Stimulated activated naive B cell treated with anti-CD40 and anti-IgM and Interleukin-4, amounts not matched to agents 10 μg/mL and 1 μg/mL and 100 μg/mL, for 72 hours (primary cell): ENCODE measurements around the gene MIEN1.
A peak's percentile ranks its signal among the peaks of the same experiment; 100 is the strongest.
"Not testable (repeated sequence)": the region's sequence is repeated elsewhere in the genome, so short reads cannot be mapped to it uniquely, and the experiment has no call there.

ENCODE experiments used
- ATAC-seq, 2 donors: fragments of 150-1000 bp; cut with Tn5 transposase; replicated peaks; 2 replicates each; pipeline ENCODE4 v1.10.0; 2021; ENCODE audit warnings: moderate library complexity in 1 of 2
- DNase-seq: peaks from one replicate; pipeline ENCODE4 v3.0.0; 2021
- H3K27ac Mint-ChIP-seq: one replicate; pipeline ENCODE4 v1.8.0; 2022; ENCODE audit warnings: mild to moderate bottlenecking, mixed read lengths
- H3K27me3 Mint-ChIP-seq, 2 donors: one replicate each; pipeline ENCODE4 v1.8.0; 2022; ENCODE audit warnings: mixed read lengths in 2 of 2
- H3K36me3 Mint-ChIP-seq, 2 donors: one replicate each; pipeline ENCODE4 v1.8.0; 2022; ENCODE audit warnings: mixed read lengths in 2 of 2, mild to moderate bottlenecking in 1 of 2
- H3K4me1 Mint-ChIP-seq, 2 donors: one replicate each; pipeline ENCODE4 v1.8.0; 2022; ENCODE audit warnings: mixed read lengths in 2 of 2, mild to moderate bottlenecking in 1 of 2
- H3K4me3 Mint-ChIP-seq, 2 donors: one replicate each; pipeline ENCODE4 v1.8.0; 2022; ENCODE audit warnings: mild to moderate bottlenecking in 2 of 2, mixed read lengths in 2 of 2, moderate library complexity in 1 of 2
- H3K9me3 Mint-ChIP-seq, 2 donors: one replicate each; pipeline ENCODE4 v1.8.0; 2022; ENCODE audit warnings: mixed read lengths in 2 of 2, mild to moderate bottlenecking in 1 of 2

The MIEN1 gene

DNA sequence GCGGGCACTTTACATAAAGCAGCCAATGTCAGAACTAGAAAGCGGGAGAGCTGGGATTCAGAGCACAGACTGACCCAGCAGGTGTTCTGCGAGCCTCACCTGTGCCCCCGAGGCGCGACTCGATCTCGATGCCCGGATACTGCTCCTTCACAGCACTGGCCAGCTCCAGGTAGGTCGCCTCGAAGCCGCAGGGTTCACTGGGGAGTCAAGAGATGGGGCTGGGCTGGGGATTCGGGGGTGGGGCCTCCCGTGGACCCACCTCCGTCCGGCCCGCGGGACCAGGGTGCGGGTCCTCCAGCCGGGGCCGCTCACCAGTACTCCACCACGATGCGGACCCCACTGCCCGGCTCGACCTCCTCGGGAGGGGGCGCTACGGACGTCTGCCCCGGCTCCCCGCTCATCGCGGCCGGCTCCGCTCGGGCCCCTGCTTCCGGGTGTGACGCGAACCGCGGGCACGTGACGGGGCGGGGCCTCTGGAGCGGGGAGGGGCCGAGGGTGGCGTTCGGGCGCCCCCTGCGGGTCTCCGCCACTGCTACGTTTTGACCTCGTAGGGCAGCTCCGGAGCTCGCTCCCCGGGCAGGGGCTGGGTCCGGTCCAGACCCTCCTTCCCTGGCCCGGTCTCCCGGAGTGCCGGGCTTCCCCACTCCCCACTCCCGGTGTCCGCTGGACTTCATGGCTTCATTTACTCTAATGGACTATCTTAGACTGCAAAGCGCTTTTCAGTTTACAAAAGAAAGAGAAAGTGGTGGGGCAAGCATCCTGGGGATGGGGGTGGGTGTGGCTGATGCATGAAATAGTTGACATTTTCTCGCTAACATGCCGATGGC is at the start of gene MIEN1:
TSS of gene MIEN1 (minus strand) at position 438 of the 827 bp plus-strand sequence. CDS start at position 401, 37 bp downstream.
- peaks cover 26 to 46% of the 10 kb centered on the region in 2 donors for H3K4me1 Mint-ChIP-seq
- H3K27me3 Mint-ChIP-seq: no peaks in the 10 kb centered on the region
- H3K9me3 Mint-ChIP-seq: no peaks in the 10 kb centered on the region
- peak within 1 kb of the TSS; percentile 87 to 94 for H3K4me3 Mint-ChIP-seq
- H3K27ac Mint-ChIP-seq: peak within 1 kb of the TSS; percentile 89
- DNase-seq (peak; percentile 91), ATAC-seq (peak; percentile 93 to 97)
- peaks cover 30 to 36% of the 10 kb centered on the region in 2 donors for H3K36me3 Mint-ChIP-seq

DNA sequence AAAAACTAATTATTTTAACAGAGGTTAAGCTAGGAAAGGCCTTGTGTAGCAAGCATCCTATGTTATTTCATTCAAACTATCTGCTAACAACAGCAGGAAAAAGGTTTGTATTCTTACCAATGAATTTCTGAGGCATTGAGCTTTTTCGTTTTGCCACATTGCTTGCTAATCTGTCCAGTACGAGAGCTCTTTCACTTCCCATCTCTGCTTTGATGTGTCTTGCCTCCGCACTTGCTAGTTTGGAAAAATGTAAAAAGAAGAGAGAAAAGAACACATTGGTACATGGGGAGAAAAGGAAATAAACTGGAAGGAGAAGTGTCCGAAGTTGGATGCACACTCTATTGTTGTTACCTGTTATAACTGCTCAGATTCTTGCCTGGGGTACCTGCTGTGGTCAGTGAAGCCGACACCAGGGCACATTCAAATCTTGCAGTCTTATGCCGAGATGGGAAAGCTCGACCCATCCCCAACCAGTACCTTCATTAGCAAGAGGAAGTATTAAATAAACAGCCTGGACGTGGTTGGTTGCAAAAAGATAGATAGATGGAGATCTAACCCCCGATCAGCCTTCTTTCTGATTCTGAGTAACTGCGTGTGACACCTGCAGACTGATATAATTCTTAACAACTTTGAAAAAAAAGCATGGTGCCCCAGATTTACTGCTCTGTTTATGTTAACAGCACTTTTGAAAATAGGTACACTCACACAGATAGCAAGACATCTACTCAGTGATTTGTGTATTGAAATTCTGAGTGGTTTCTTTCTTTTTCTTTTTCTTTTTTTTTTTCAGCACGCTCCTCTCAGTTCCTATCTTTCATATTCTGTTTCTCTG is 47.4 kb upstream of the MIEN1 start:
- H3K27me3 Mint-ChIP-seq: no peaks in the 10 kb centered on the region
- H3K4me1 Mint-ChIP-seq: peaks cover 38 to 82% of the 10 kb centered on the region in 2 donors

GRCh38 chr17:39776252-39776651 is 45.9 kb upstream of the MIEN1 start:
- DNase-seq (no peak), ATAC-seq (no peak)
- peak overlapping the region; percentile 70 to 86 for H3K4me3 Mint-ChIP-seq
- peaks cover 36 to 82% of the 10 kb centered on the region in 2 donors for H3K4me1 Mint-ChIP-seq
- H3K9me3 Mint-ChIP-seq: peaks cover 0 to 3% of the 10 kb centered on the region in 2 donors
- no peaks in the 10 kb centered on the region for H3K27me3 Mint-ChIP-seq
- H3K36me3 Mint-ChIP-seq: peaks cover 49 to 65% of the 10 kb centered on the region in 2 donors
- peak overlapping the region; percentile 93 for H3K27ac Mint-ChIP-seq

More for the DNA sequence above, 47.4 kb upstream of the MIEN1 start:
- Mint-ChIP-seq H3K27ac (peak overlapping the region; percentile 38), H3K9me3 (no peaks in the 10 kb centered on the region), H3K4me3 (peak overlapping the region; percentile 80 to 86), H3K36me3 (peaks cover 45 to 65% of the 10 kb centered on the region in 2 donors)
- DNase-seq (no peak), ATAC-seq (peak; percentile 78 to 87)

DNA sequence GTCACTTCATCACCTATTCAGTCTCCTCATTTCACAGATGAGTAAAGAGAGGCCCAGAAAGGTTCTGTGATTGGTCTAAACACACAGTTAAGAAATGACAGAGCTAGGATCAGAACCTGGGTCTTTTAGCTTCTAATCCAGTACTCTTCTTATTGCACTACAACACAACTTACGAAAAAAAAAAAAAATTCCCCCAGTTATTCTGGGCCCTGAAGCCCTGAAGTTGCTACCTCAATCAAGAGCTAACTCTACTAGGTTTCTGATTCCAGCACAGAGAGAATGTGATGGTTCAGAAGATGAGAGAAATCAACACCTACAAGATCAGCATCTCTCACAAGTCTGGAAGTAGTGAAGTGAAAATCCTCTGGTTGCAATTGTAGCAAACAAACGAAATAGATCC is 44.7 kb upstream of the MIEN1 start:
- Mint-ChIP-seq H3K27ac (peak overlapping the region; percentile 93), H3K9me3 (peaks cover 0 to 3% of the 10 kb centered on the region in 2 donors), H3K4me3 (peak overlapping the region; percentile 44 to 86), H3K36me3 (peaks cover 49 to 69% of the 10 kb centered on the region in 2 donors), H3K27me3 (no peaks in the 10 kb centered on the region), H3K4me1 (peaks cover 44 to 85% of the 10 kb centered on the region in 2 donors)
- DNase-seq (no peak), ATAC-seq (peak; percentile 12 to 28)

DNA sequence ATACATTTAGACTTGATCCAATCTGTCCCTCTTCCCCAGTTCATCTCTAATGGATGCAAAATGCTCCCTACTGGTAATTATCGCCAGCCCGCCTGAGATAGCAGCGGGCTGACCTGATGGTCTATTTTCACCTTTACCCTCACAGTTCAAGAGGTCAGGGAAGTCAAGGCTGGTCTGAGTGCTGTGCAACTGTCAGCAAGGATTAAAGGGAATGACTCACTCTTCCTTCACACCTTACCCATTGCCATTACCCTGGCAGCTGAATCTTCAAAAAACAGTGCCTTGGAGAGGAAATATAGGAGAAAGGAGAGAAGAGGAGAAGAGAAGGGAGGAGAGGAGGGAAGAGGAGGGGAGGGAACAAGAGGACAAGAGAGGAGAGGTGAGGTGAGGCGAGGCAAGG is 43.7 kb upstream of the MIEN1 start:
- peaks cover 0 to 3% of the 10 kb centered on the region in 2 donors for H3K9me3 Mint-ChIP-seq
- H3K27me3 Mint-ChIP-seq: no peaks in the 10 kb centered on the region
- H3K4me3 Mint-ChIP-seq: peak overlapping the region; percentile 35 to 67
- H3K4me1 Mint-ChIP-seq: peaks cover 49 to 90% of the 10 kb centered on the region in 2 donors
- ATAC-seq (no peak), DNase-seq (no peak)
- H3K27ac Mint-ChIP-seq: peak overlapping the region; percentile 83
- peaks cover 51 to 72% of the 10 kb centered on the region in 2 donors for H3K36me3 Mint-ChIP-seq

- Mint-ChIP-seq H3K27ac (peak overlapping the region; percentile 91), H3K9me3 (peaks cover 0 to 3% of the 10 kb centered on the region in 2 donors), H3K36me3 (peaks cover 57 to 78% of the 10 kb centered on the region in 2 donors), H3K27me3 (no peaks in the 10 kb centered on the region), H3K4me1 (peaks cover 54 to 91% of the 10 kb centered on the region in 2 donors), H3K4me3 (peak overlapping the region; percentile 32 to 71)
- no peak for ATAC-seq
- no peak for DNase-seq
Observed at GRCh38 chr17:39772987-39773934, 42.9 kb upstream of the MIEN1 start.

- no peak for ATAC-seq
- Mint-ChIP-seq H3K4me3 (peak overlapping the region; percentile 42 to 71), H3K9me3 (peaks cover 0 to 3% of the 10 kb centered on the region in 2 donors), H3K27me3 (no peaks in the 10 kb centered on the region), H3K4me1 (peaks cover 56 to 93% of the 10 kb centered on the region in 2 donors), H3K36me3 (peaks cover 61 to 81% of the 10 kb centered on the region in 2 donors), H3K27ac (peak overlapping the region; percentile 95)
- no peak for DNase-seq
Observed at GRCh38 chr17:39772415-39772814, 42.1 kb upstream of the MIEN1 start.

GRCh38 chr17:39769974-39770587 is 39.7 kb upstream of the MIEN1 start:
- peak; percentile 68 for DNase-seq
- H3K4me3 Mint-ChIP-seq: peak overlapping the region; percentile 39 to 66
- H3K27me3 Mint-ChIP-seq: no peaks in the 10 kb centered on the region
- H3K27ac Mint-ChIP-seq: peak overlapping the region; percentile 95
- peak; percentile 91 to 92 for ATAC-seq
- peaks cover 0 to 3% of the 10 kb centered on the region in 2 donors for H3K9me3 Mint-ChIP-seq
- H3K36me3 Mint-ChIP-seq: peaks cover 75 to 88% of the 10 kb centered on the region in 2 donors
- H3K4me1 Mint-ChIP-seq: peaks cover 74 to 97% of the 10 kb centered on the region in 2 donors

DNA sequence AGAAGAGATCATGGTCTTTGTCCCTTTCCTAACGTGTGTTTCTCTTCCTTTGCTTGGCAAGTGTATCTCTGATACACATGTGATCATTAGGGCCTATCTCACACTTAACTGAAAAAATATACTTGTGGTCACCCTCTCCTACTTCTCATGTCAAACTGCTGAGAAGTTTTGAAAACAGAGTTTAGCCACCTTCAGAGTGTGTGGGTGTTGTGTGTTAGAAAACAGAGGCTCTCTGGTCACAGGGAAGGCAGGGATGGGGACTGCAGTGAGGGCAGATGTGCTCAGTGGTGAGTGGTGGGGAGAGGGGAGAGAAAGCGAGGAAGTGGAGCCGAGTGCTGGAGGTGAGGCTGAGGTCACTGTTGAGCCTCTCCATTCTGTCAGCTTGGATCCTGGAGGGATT is 36.8 kb upstream of the MIEN1 start:
- no peaks in the 10 kb centered on the region for H3K9me3 Mint-ChIP-seq
- H3K27ac Mint-ChIP-seq: peak overlapping the region; percentile 86
- DNase-seq (no peak), ATAC-seq (peak in 1 of 2 donors; percentile 5)
- H3K36me3 Mint-ChIP-seq: peaks cover 66 to 82% of the 10 kb centered on the region in 2 donors
- no peaks in the 10 kb centered on the region for H3K27me3 Mint-ChIP-seq
- H3K4me1 Mint-ChIP-seq: peaks cover 65 to 87% of the 10 kb centered on the region in 2 donors
- peak overlapping the region; percentile 39 to 42 for H3K4me3 Mint-ChIP-seq

- Mint-ChIP-seq H3K27ac (peak overlapping the region; percentile 86), H3K4me1 (peaks cover 54 to 83% of the 10 kb centered on the region in 2 donors), H3K9me3 (no peaks in the 10 kb centered on the region), H3K27me3 (no peaks in the 10 kb centered on the region), H3K36me3 (peaks cover 60 to 77% of the 10 kb centered on the region in 2 donors), H3K4me3 (no peak overlapping the region)
- ATAC-seq (no peak), DNase-seq (no peak)
Observed at GRCh38 chr17:39765766-39766165, 35.4 kb upstream of the MIEN1 start.

GRCh38 chr17:39765175-39765574 is 34.8 kb upstream of the MIEN1 start:
- Mint-ChIP-seq H3K27me3 (no peaks in the 10 kb centered on the region), H3K9me3 (no peaks in the 10 kb centered on the region), H3K4me3 (peak overlapping the region in 1 of 2 donors; percentile 5), H3K4me1 (peaks cover 52 to 80% of the 10 kb centered on the region in 2 donors), H3K27ac (peak overlapping the region; percentile 86), H3K36me3 (peaks cover 61 to 78% of the 10 kb centered on the region in 2 donors)
- no peak for DNase-seq
- ATAC-seq: no peak

DNA sequence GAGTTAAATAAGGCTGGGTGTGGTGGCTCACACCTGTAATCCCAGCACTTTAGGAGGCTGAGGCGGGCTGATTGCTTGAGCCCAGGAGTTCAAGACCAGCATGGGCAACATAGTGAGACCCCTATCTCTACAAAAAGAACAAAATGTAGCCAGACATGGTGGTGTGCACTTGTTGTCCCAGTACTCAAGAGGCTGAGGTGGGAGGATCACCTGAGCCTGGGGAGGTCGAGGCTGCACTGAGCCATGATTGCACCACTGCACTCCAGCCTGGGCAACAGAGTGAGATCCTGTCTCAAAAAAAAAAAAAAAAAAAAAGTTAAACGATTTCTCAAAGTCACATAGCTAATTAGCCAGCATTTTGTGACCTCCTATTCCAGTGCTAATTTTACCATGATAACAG is 33.8 kb upstream of the MIEN1 start:
- Mint-ChIP-seq H3K36me3 (peaks cover 63 to 78% of the 10 kb centered on the region in 2 donors), H3K4me1 (peaks cover 50 to 80% of the 10 kb centered on the region in 2 donors)
- not testable (repeated sequence) for H3K4me3 Mint-ChIP-seq, H3K27me3 Mint-ChIP-seq, H3K9me3 Mint-ChIP-seq, ATAC-seq, H3K27ac Mint-ChIP-seq, DNase-seq
